ENCODE results near the gene NT5C3B. TPM values are rescaled to one million over a fixed set of nuclear protein-coding genes. Genes with fewer than 3 reads are reported as not detected.

Gene NT5C3B
- total and polyA plus RNA-seq, 2 donors (not counting 3 experiments of a cell fraction or from before 2014, with no cell fraction given), result 67.3 to 92.5 TPM

DNA sequence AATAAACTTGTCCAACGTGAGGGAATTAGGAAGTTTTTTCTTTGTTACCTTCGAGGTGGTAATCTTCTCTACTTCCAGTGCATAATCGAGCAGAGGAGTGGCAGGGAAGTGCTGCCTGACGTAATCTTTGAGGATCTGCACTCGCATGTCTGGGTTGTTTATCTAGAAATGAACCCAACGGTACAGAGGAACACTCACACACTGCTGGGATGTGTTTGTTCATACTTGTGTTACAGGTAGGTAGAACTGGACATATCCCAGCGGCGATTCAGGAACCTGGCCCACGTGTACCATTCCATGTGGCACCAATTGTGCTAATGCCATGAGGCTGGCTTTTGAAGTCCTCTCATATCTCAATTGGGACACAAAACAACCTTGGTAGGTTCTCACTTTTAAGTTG lies 33.4 kb upstream of the NT5C3B start:
- Histone ChIP-seq H3K4me3 (replicated peaks in 1 of 3; ENCODE audit: insufficient read depth in 1 of 3, low read depth in 1 of 3, low read length in 3 of 3) (no peak overlapping the region), H3K27ac (ENCODE audit: insufficient read depth, low read depth, low read length) (no peak overlapping the region), H2AFZ (ENCODE audit: low read depth, low read length) (no peak overlapping the region), H4K20me1 (replicated peaks; ENCODE audit: control insufficient read depth, extremely low read depth, insufficient read depth, low read length) (no peaks in the 10 kb centered on the region), H3K4me2 (ENCODE audit: insufficient read depth, low read length) (no peak overlapping the region), H3K36me3 (ENCODE audit: control insufficient read depth in 2 of 2, extremely low read depth in 1 of 2, insufficient read depth in 2 of 2, low read length in 2 of 2) (peaks cover 35 to 41% of the 10 kb centered on the region in 2 experiments), H3K4me1 (ENCODE audit: control insufficient read depth, extremely low read depth, insufficient read depth, low read length) (peaks cover under 1% of the 10 kb centered on the region), H3K9me1 (replicated peaks; ENCODE audit: control insufficient read depth, extremely low read depth, insufficient read depth, low read length) (no peaks in the 10 kb centered on the region), H3K9me3 (replicated peaks; ENCODE audit: control insufficient read depth, insufficient read depth, low read length) (no peaks in the 10 kb centered on the region), H3K9ac (replicated peaks; ENCODE audit: extremely low read depth, insufficient read depth, low read length) (no peak overlapping the region), H3K27me3 (ENCODE audit: control insufficient read depth in 2 of 2, insufficient read depth in 2 of 2, low read length in 2 of 2) (no peaks in the 10 kb centered on the region), H3K79me2 (ENCODE audit: control insufficient read depth, insufficient read depth, low read length) (peaks cover 3% of the 10 kb centered on the region)
- dilution Hi-C loops (cut with MboI; ENCODE audit: extremely low pct_ligation_motif_present, low sequenced_read_pairs), result no loop called here
- CTCF ChIA-PET, result no interaction called here
- TF ChIP-seq, protein P1, sequence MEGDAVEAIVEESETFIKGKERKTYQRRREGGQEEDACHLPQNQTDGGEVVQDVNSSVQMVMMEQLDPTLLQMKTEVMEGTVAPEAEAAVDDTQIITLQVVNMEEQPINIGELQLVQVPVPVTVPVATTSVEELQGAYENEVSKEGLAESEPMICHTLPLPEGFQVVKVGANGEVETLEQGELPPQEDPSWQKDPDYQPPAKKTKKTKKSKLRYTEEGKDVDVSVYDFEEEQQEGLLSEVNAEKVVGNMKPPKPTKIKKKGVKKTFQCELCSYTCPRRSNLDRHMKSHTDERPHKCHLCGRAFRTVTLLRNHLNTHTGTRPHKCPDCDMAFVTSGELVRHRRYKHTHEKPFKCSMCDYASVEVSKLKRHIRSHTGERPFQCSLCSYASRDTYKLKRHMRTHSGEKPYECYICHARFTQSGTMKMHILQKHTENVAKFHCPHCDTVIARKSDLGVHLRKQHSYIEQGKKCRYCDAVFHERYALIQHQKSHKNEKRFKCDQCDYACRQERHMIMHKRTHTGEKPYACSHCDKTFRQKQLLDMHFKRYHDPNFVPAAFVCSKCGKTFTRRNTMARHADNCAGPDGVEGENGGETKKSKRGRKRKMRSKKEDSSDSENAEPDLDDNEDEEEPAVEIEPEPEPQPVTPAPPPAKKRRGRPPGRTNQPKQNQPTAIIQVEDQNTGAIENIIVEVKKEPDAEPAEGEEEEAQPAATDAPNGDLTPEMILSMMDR (IDR thresholded peaks at IDR 0.05; ENCODE audit: extremely low read depth in 1 of 2, insufficient read depth in 1 of 2, low read depth in 1 of 2, low read length in 2 of 2), result no peak
- no peak for TF ChIP-seq GATA2 (IDR thresholded peaks at IDR 0.05; ENCODE audit: insufficient read depth, insufficient read length, low read depth, low read length)
- no peak for TF ChIP-seq FOS (IDR thresholded peaks at IDR 0.05; ENCODE audit: borderline replicate concordance, insufficient read depth, low read length)
- no peak for TF ChIP-seq POLR2AphosphoS5 (IDR thresholded peaks at IDR 0.05; ENCODE audit: insufficient read depth, low read depth, low read length)
- no peak for TF ChIP-seq JUN (IDR thresholded peaks at IDR 0.05; ENCODE audit: borderline replicate concordance, insufficient read depth, insufficient read length, low read depth)
- TF ChIP-seq, protein P2, sequence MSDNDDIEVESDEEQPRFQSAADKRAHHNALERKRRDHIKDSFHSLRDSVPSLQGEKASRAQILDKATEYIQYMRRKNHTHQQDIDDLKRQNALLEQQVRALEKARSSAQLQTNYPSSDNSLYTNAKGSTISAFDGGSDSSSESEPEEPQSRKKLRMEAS (IDR thresholded peaks at IDR 0.05; ENCODE audit: insufficient read depth, insufficient read length), result no peak
- TF ChIP-seq MYC (IDR thresholded peaks at IDR 0.05; ENCODE audit: low read depth, low read length), result no peak
- TF ChIP-seq POLR2A (IDR thresholded peaks at IDR 0.05; ENCODE audit: low read depth, low read length), result no peak
- TF ChIP-seq EZH2 (IDR thresholded peaks at IDR 0.05; ENCODE audit: borderline replicate concordance, low read depth, low read length, severe bottlenecking), result no peak
- intact Hi-C loops (cut with micrococcal nuclease), result no loop called here
- POLR2A ChIA-PET, result no interaction called here
- BruUV-seq (replicated peaks), result no TSS peak
- DNase-seq (ENCODE audit: low read depth, low spot score) (no peak), FAIRE-seq (no peak)

Measured in endothelial cell of umbilical vein (primary cell).